Brain microvascular endothelial cell (primary cell): ENCODE measurements around the gene DIP2B.

Experiments used
- DNase-seq: peaks from one replicate; pipeline ENCODE4 v3.0.0-alpha.2; 2020
- H3K27ac ChIP-seq: fragments of 250-450 bp; sonication (Bioruptor Pico); 2 replicates; pipeline ENCODE4 v1.5.1; 2020; ENCODE audit warnings: mild to moderate bottlenecking, moderate library complexity
- H3K27me3 ChIP-seq: fragments of 250-450 bp; sonication (Bioruptor Pico); replicated peaks from 2 replicates; pipeline ENCODE4 v1.5.1; 2020; ENCODE audit warnings: mild to moderate bottlenecking
- H3K36me3 ChIP-seq: fragments of 250-450 bp; sonication (Bioruptor Pico); replicated peaks from 2 replicates; pipeline ENCODE4 v1.5.1; 2020; ENCODE audit warnings: mild to moderate bottlenecking
- H3K4me3 ChIP-seq: 2 replicates; pipeline ENCODE4 v1.5.1; 2011; ENCODE audit warnings: low read depth, mild to moderate bottlenecking, control low read depth, low read length, moderate library complexity
- CTCF ChIP-seq: IDR thresholded peaks from 2 replicates; pipeline ENCODE4 v1.5.1; 2011; ENCODE audit warnings: low read depth, mild to moderate bottlenecking, moderate library complexity, low read length, control low read depth, inconsistent platforms; ENCODE audit errors: missing control alignments
- in situ Hi-C: cut with HindIII; loops from 2 replicates; pipeline ENCODE4 v1.10.0; 2017; ENCODE audit warnings: low sequenced_read_pairs, low pct_ligation_motif_present

DIP2B gene

DNA sequence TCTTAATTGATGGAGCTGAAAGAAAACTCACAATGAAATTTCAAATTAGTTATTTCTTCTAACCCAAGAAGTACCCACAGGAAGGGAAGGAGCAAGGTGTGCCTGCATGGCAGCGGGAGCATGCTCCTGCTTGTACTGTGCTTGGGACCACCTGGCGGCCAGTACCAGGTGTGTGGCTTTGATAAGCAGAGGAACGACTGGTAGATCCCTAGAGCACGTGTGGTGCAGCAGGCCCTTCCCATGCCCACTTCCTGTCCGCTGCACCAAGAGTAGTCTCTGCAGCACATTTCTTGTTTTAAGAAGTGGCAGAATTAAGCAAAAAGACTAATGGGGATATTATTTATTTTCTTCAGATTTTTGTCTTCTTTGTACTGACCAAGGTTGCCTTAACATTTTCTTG lies 136.8 kb downstream of the DIP2B start:
- H3K36me3 ChIP-seq: no peaks in the 10 kb centered on the region
- no peak overlapping the region for H3K4me3 ChIP-seq
- in situ Hi-C loops: no loop called here
- no peak for DNase-seq
- peak overlapping the region; percentile 87 for H3K27ac ChIP-seq
- no peak for TF ChIP-seq CTCF
- H3K27me3 ChIP-seq: no peaks in the 10 kb centered on the region

GRCh38 chr12:50642035-50642451 lies 137.3 kb downstream of the DIP2B start:
- Histone ChIP-seq H3K27ac (peak overlapping the region; percentile 87), H3K4me3 (no peak overlapping the region), H3K27me3 (no peaks in the 10 kb centered on the region), H3K36me3 (no peaks in the 10 kb centered on the region)
- TF ChIP-seq CTCF: no peak
- peak; percentile 85 for DNase-seq
- in situ Hi-C loops: no loop called here

DNA sequence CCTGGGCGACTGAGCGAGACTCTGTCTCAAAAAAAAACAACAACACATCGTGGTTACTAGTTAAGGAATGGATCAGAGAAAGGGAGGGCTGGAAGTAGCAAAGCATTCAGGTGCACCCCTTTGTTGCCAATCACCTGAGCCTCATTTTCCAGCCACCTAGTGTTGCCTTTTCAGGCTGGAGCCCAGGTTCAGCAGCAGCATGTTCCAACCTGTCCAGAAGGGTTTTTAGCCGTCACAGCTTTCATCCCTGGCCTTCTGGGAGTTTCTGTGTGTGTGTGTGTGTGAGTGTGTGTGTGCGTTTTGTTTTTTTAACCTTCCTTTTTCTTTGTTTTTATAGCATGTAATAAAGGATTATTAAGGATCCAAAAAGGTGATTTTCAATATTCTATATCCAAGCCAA lies 138.0 kb downstream of the DIP2B start:
- H3K4me3 ChIP-seq: no peak overlapping the region
- peak overlapping the region; percentile 87 for H3K27ac ChIP-seq
- in situ Hi-C loops: no loop called here
- DNase-seq: no peak
- no peaks in the 10 kb centered on the region for H3K36me3 ChIP-seq
- no peaks in the 10 kb centered on the region for H3K27me3 ChIP-seq
- no peak for TF ChIP-seq CTCF

GRCh38 chr12:50647031-50647430 lies 142.2 kb downstream of the DIP2B start:
- H3K27ac ChIP-seq: no peak overlapping the region
- no peaks in the 10 kb centered on the region for H3K36me3 ChIP-seq
- no peaks in the 10 kb centered on the region for H3K27me3 ChIP-seq
- no peak for TF ChIP-seq CTCF
- no peak for DNase-seq
- H3K4me3 ChIP-seq: no peak overlapping the region
- in situ Hi-C loops: no loop called here

DNA sequence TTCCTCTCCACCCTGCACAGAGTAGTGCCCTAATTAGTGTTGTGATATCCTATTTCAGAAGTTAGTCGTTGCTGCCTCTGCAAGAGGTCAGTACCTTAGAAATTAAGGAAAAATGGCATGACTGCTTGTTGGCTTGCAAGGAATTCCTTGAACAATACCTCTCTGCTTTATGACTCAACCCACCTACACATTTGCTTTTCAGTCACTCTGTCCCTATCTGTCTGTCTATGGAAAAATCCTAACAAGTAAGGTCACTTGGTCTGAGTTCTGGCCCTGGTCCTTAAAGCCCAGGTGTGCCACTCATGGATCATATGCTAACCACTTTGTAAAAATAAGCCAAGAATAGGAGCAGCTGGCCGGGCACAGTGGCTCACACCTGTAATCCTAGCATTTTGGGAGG lies 142.7 kb downstream of the DIP2B start:
- H3K27ac ChIP-seq: no peak overlapping the region
- H3K36me3 ChIP-seq: no peaks in the 10 kb centered on the region
- H3K27me3 ChIP-seq: no peaks in the 10 kb centered on the region
- H3K4me3 ChIP-seq: no peak overlapping the region
- no peak for TF ChIP-seq CTCF
- DNase-seq: no peak
- in situ Hi-C loops: no loop called here

GRCh38 chr12:50650285-50650684 lies 145.5 kb downstream of the DIP2B start:
- H3K4me3 ChIP-seq: no peak overlapping the region
- TF ChIP-seq CTCF: no peak
- DNase-seq: no peak
- H3K27me3 ChIP-seq: no peaks in the 10 kb centered on the region
- no peaks in the 10 kb centered on the region for H3K36me3 ChIP-seq
- in situ Hi-C loops: no loop called here
- H3K27ac ChIP-seq: no peak overlapping the region
